D721Med (cell line): ENCODE results near the gene MGAT5.

ENCODE experiments used
- DNase-seq: peaks from one replicate; pipeline ENCODE4 v3.0.0; 2011; ENCODE audit warnings: low spot score; ENCODE audit not compliant: insufficient read length
- FAIRE-seq: peaks from 2 replicates; lab custom pipeline; 2011; peaks lifted over from hg19 to GRCh38; lab: Jason Lieb, UNC
- CTCF ChIP-seq: IDR thresholded peaks from 2 replicates; pipeline ENCODE4 v1.5.1; 2012; ENCODE audit warnings: mild to moderate bottlenecking, control low read depth; ENCODE audit not compliant: insufficient read depth; ENCODE audit errors: missing control alignments

The MGAT5 gene

GRCh38 chr2:134216152-134216829 lies 37.6 kb upstream of the MGAT5 start:
- no peak for TF ChIP-seq CTCF
- FAIRE-seq (no peak), DNase-seq (no peak)

- TF ChIP-seq CTCF, result no peak
- DNase-seq (no peak), FAIRE-seq (no peak)
Measured at GRCh38 chr2:134217351-134217750, 36.5 kb upstream of the MGAT5 start.

DNA sequence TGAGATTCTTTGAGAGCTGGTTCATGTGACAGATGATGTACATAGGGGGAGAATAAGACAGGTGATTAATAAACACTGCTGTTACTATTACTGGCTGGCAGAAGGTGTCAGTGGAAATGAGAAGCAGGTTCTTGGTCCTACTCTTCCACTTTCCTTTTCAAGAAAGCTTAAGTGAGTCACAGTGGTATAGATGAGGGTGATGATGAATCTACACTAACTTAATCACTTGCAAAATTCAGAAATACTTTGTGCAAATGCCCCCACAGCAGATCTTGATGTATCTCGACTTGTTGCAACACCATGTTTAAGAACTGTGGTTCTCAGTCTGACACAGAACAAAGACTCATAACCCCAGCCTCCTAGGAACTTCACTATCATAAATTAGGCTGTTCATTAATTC lies 35.9 kb upstream of the MGAT5 start:
- TF ChIP-seq CTCF, result no peak
- DNase-seq, result no peak
- FAIRE-seq, result no peak

GRCh38 chr2:134218414-134218813 lies 35.5 kb upstream of the MGAT5 start:
- TF ChIP-seq CTCF, result no peak
- no peak for DNase-seq
- FAIRE-seq, result no peak

DNA sequence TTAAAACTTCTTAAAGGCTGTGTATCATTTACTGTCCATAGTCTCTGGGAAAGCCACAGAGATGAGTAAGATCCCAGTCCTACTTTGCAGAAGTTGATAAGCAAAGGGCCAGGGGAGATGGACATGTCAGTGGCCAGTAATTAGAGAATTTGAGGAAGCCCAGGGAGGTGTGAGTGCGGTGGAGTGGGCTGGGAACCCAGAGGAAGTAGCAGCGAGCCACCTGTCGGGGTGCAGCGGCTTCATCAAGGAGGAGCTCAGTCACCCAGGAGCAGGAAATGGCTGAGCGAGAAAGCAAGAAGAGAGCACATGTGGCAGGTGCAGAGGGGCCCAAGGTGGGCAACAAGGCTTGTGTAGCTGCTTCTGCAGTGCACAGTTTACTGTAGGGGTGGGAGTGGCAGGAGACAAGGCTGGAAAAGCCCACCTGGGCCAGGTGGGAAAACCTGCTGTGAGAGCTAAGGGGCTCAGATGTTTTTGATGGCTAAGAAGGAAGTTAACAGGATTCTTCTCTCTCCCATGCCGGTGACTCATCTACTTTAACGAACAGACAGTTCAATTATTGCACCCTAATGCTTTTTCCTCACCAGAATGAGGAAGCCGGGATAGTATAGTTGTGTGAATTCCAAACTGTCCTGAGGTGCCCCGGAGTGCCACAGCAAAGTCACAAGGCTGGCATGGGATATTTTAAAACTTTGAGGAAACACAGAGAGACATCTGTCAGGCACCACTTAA lies 34.8 kb upstream of the MGAT5 start:
- no peak for DNase-seq
- TF ChIP-seq CTCF, result no peak
- no peak for FAIRE-seq

GRCh38 chr2:134220344-134220974 lies 33.4 kb upstream of the MGAT5 start:
- DNase-seq (no peak), FAIRE-seq (no peak)

More at GRCh38 chr2:134220344-134220974, 33.4 kb upstream of the MGAT5 start:
- TF ChIP-seq CTCF, result no peak
